Loucy (cell line): ENCODE data around the gene AFF3.

Experiments used
- H2AFZ ChIP-seq: fragments of 200-600 bp; sonication (generic); 2 replicates; pipeline ENCODE4 v1.6.0; 2016; ENCODE audit warnings: antibody characterized with exemption, mild to moderate bottlenecking, low read length, moderate library complexity
- H3F3A ChIP-seq: fragments of 200-600 bp; 2 replicates; pipeline ENCODE4 v1.6.0; 2016; ENCODE audit warnings: antibody characterized with exemption, low read depth, mild to moderate bottlenecking
- H3K27me3 ChIP-seq: fragments of 200-600 bp; sonication (generic); 2 replicates; pipeline ENCODE4 v1.6.1; 2014; ENCODE audit warnings: low read length, mild to moderate bottlenecking; ENCODE audit not compliant: insufficient read depth, poor library complexity, severe bottlenecking
- H3K36me3 ChIP-seq: fragments of 200-600 bp; sonication (generic); 2 replicates; pipeline ENCODE4 v1.6.1; 2016; ENCODE audit warnings: low read length; ENCODE audit not compliant: insufficient read depth
- H3K4me1 ChIP-seq: fragments of 200-600 bp; sonication (generic); 2 replicates; pipeline ENCODE4 v1.5.1; 2014; ENCODE audit warnings: low read length, mild to moderate bottlenecking; ENCODE audit not compliant: insufficient read depth, poor library complexity, severe bottlenecking
- H3K4me2 ChIP-seq: fragments of 200-600 bp; sonication (generic); 2 replicates; pipeline ENCODE4 v1.6.0; 2014; ENCODE audit warnings: antibody characterized with exemption, low read length, low read depth, mild to moderate bottlenecking; ENCODE audit not compliant: poor library complexity, severe bottlenecking
- H3K4me3 ChIP-seq: fragments of 200-600 bp; sonication (generic); 2 replicates; pipeline ENCODE4 v1.5.1; 2014; ENCODE audit warnings: low read length, mild to moderate bottlenecking, mixed read lengths; ENCODE audit not compliant: poor library complexity, severe bottlenecking
- H3K79me2 ChIP-seq: fragments of 200-600 bp; sonication (generic); 2 replicates; pipeline ENCODE4 v1.6.1; 2014; ENCODE audit warnings: low read length; ENCODE audit not compliant: insufficient read depth
- H3K9ac ChIP-seq: fragments of 200-600 bp; sonication (generic); 2 replicates; pipeline ENCODE4 v1.6.0; 2014; ENCODE audit warnings: mild to moderate bottlenecking, low read depth, low read length, moderate library complexity; ENCODE audit not compliant: poor library complexity, severe bottlenecking
- H3K9me2 ChIP-seq: fragments of 200-600 bp; sonication (generic); replicated peaks from 2 replicates; pipeline ENCODE4 v1.6.1; 2016; ENCODE audit warnings: low read depth, low read length, mixed read lengths
- H3K9me3 ChIP-seq: fragments of 200-600 bp; sonication (generic); 2 replicates; pipeline ENCODE4 v1.6.1; 2014; ENCODE audit warnings: mild to moderate bottlenecking, antibody characterized with exemption, low read length, low read depth; ENCODE audit not compliant: insufficient read depth
- H4K20me1 ChIP-seq: fragments of 200-600 bp; sonication (generic); 2 replicates; pipeline ENCODE4 v1.6.0; 2014; ENCODE audit warnings: antibody characterized with exemption, low read length, mild to moderate bottlenecking; ENCODE audit not compliant: insufficient read depth, poor library complexity, severe bottlenecking
- EZH2phosphoT487 ChIP-seq: fragments of 200-600 bp; IDR thresholded peaks from 2 replicates; pipeline ENCODE4 v1.6.1; 2018; ENCODE audit warnings: antibody characterized with exemption, mild to moderate bottlenecking, moderate library complexity, borderline replicate concordance
- TF ChIP-seq, protein P1 (sequence below): fragments of 200-600 bp; sonication (generic); conservative IDR thresholded peaks from 2 replicates; pipeline ENCODE4 v1.5.1; 2014; ENCODE audit warnings: mild to moderate bottlenecking, antibody characterized with exemption, low read length

Gene AFF3

DNA sequence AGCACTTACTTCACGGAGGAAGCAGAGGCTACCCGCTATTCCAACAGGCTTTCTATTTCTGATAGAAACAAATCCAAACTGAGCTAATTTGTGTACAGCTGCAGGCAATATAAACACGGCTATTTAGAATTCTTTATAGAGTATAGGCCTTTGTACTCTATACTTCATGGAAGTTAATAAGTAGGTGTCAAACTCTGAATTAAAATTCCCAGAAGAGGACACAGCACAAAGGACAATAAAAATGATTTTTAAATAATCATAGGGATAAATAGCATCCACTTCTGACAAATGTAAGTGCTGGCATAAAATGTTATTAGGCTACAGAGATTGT is 261.5 kb downstream of the AFF3 start:
- no peaks in the 10 kb centered on the region for H3K9me2 ChIP-seq
- peaks cover 12% of the 10 kb centered on the region for H3K4me1 ChIP-seq
- no peaks in the 10 kb centered on the region for H3K27me3 ChIP-seq
- TF ChIP-seq EZH2phosphoT487 = no peak
- TF ChIP-seq, protein P1, sequence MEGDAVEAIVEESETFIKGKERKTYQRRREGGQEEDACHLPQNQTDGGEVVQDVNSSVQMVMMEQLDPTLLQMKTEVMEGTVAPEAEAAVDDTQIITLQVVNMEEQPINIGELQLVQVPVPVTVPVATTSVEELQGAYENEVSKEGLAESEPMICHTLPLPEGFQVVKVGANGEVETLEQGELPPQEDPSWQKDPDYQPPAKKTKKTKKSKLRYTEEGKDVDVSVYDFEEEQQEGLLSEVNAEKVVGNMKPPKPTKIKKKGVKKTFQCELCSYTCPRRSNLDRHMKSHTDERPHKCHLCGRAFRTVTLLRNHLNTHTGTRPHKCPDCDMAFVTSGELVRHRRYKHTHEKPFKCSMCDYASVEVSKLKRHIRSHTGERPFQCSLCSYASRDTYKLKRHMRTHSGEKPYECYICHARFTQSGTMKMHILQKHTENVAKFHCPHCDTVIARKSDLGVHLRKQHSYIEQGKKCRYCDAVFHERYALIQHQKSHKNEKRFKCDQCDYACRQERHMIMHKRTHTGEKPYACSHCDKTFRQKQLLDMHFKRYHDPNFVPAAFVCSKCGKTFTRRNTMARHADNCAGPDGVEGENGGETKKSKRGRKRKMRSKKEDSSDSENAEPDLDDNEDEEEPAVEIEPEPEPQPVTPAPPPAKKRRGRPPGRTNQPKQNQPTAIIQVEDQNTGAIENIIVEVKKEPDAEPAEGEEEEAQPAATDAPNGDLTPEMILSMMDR = no peak
- H3K4me3 ChIP-seq = no peak overlapping the region
- H3F3A ChIP-seq = no peaks in the 10 kb centered on the region
- H3K9me3 ChIP-seq = no peaks in the 10 kb centered on the region
- no peaks in the 10 kb centered on the region for H3K36me3 ChIP-seq
- H3K9ac ChIP-seq = no peak overlapping the region
- H2AFZ ChIP-seq = no peak overlapping the region
- H4K20me1 ChIP-seq = no peaks in the 10 kb centered on the region
- H3K79me2 ChIP-seq = no peaks in the 10 kb centered on the region
- no peak overlapping the region for H3K4me2 ChIP-seq

DNA sequence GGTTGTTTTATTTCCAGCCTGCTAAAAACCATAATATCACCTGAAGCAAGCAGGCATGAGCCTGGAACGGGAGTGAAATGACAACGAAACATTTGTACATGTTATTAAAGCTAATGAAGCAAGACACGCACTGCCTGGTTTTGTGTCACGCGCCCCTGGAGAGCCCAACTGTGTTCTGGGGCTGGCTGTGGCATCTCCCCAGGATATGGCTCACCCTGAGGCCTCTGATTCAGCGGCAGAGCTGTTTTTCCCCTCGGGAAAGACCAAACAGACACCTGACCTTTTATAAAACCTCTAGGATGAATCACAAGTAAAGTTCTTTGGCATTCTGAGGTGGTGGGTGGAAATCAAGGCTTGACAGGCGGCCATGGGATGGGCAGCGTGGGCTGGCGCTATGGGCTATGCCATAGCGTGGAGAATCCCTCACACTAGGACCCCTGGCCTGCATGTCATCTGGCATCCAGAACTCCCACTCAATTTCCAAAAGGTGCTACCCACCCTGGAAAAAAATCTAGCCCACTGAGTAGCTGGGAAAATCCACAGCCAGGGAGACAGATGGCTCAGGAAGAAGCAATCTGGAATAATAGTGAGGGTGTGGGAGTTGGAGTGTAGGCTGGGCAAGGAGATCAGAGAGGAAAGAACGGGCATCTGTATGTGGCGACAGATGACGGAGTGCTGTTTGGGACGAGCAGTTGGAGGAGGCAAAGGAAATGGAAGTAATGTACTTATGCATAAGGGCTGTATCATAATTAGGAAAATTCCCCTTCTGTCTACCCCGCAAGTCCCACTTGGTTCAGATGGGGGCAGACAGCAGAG is 262.0 kb downstream of the AFF3 start:
- Histone ChIP-seq H4K20me1 (no peaks in the 10 kb centered on the region), H3K4me2 (no peak overlapping the region), H3K36me3 (no peaks in the 10 kb centered on the region), H3K4me1 (peaks cover 12% of the 10 kb centered on the region), H3K27me3 (no peaks in the 10 kb centered on the region), H3K9me2 (no peaks in the 10 kb centered on the region), H3K9ac (no peak overlapping the region), H3F3A (no peaks in the 10 kb centered on the region), H3K79me2 (no peaks in the 10 kb centered on the region), H2AFZ (no peak overlapping the region), H3K4me3 (no peak overlapping the region), H3K9me3 (no peaks in the 10 kb centered on the region)
- TF ChIP-seq EZH2phosphoT487 = no peak
- TF ChIP-seq, protein P1 = no peak

DNA sequence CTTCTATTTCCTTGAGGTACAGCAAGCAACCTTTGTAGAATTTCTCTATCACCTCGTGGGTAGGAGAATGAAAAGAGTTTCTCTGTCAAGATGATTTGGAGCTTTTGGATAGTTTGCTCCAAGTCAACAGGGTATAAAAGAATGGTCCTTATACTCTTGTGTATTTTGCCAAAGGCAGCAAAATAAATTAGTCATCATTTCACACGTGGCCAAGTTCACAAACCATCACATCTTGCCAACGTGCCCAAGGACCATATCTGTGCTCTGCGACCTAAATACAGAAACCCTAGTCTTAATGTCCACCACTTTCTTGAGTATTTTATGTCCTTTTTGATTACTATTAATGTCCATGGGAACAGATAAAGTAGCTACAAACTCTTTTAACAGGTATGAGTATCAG is 262.9 kb downstream of the AFF3 start:
- H3K79me2 ChIP-seq = no peaks in the 10 kb centered on the region
- no peaks in the 10 kb centered on the region for H3K9me2 ChIP-seq
- H3K4me2 ChIP-seq = no peak overlapping the region
- no peaks in the 10 kb centered on the region for H3K27me3 ChIP-seq
- TF ChIP-seq, protein P1 = no peak
- no peak for TF ChIP-seq EZH2phosphoT487
- H3K4me1 ChIP-seq = peaks cover 12% of the 10 kb centered on the region
- no peaks in the 10 kb centered on the region for H3K9me3 ChIP-seq
- H4K20me1 ChIP-seq = no peaks in the 10 kb centered on the region
- no peak overlapping the region for H3K4me3 ChIP-seq
- H3K9ac ChIP-seq = no peak overlapping the region
- H2AFZ ChIP-seq = no peak overlapping the region
- H3K36me3 ChIP-seq = no peaks in the 10 kb centered on the region
- peaks cover 2% of the 10 kb centered on the region; the same call in 1 of the 2 replicates for H3F3A ChIP-seq
